Liver (tissue), 3 donors: ENCODE data around the gene LDB2.

ENCODE experiments used
- ATF3 ChIP-seq: IDR thresholded peaks from 2 replicates; pipeline ENCODE4 v1.6.1; 2016; ENCODE audit warnings: antibody characterized with exemption
- CTCF ChIP-seq: fragments of 150-350 bp; IDR thresholded peaks from 2 replicates; pipeline ENCODE4 v1.5.1; 2017; ENCODE audit warnings: improper control_type of control experiment, low read depth, low read length; ENCODE audit not compliant: missing input control
- EGR1 ChIP-seq, 2 donors: IDR thresholded peaks; 2 replicates each; pipeline ENCODE4 v1.6.1; 2016 to 2018; ENCODE audit warnings: antibody characterized with exemption in 2 of 2, low read depth in 2 of 2
- GABPA ChIP-seq, 2 donors: IDR thresholded peaks in 1 of 2; conservative IDR thresholded peaks in 1 of 2; 2 replicates each; pipeline ENCODE4 v1.6.1; 2016; ENCODE audit warnings: antibody characterized with exemption in 2 of 2, mild to moderate bottlenecking in 1 of 2, moderate library complexity in 1 of 2
- HNF4G ChIP-seq: IDR thresholded peaks from 2 replicates; pipeline ENCODE4 v1.6.1; 2016; ENCODE audit warnings: antibody characterized with exemption
- JUND ChIP-seq, 2 donors: IDR thresholded peaks; 2 replicates each; pipeline ENCODE4 v1.6.1; 2016; ENCODE audit warnings: antibody characterized with exemption in 2 of 2
- MAX ChIP-seq: IDR thresholded peaks from 2 replicates; pipeline ENCODE4 v1.6.1; 2016; ENCODE audit warnings: antibody characterized with exemption
- REST ChIP-seq: IDR thresholded peaks from 2 replicates; pipeline ENCODE4 v1.6.1; 2016; ENCODE audit warnings: antibody characterized with exemption, mild to moderate bottlenecking
- SP1 ChIP-seq: IDR thresholded peaks from 2 replicates; pipeline ENCODE4 v1.6.1; 2018; ENCODE audit warnings: antibody characterized with exemption, mild to moderate bottlenecking
- YY1 ChIP-seq: IDR thresholded peaks from 2 replicates; pipeline ENCODE4 v1.6.1; 2016; ENCODE audit warnings: antibody characterized with exemption, mild to moderate bottlenecking
- ZBTB33 ChIP-seq: IDR thresholded peaks from 2 replicates; pipeline ENCODE4 v1.6.1; 2016; ENCODE audit warnings: antibody characterized with exemption
- donor health status: healthy.
- donor health status: healthy.

GRCh38 chr4:16467061-16467460 lies 431.4 kb downstream of the LDB2 start:
- TF ChIP-seq CTCF (no peak), ATF3 (no peak), MAX (no peak), JUND (IDR thresholded peaks at IDR 0.05) (no peak), SP1 (no peak), ZBTB33 (no peak), REST (no peak), HNF4G (no peak), YY1 (no peak), GABPA (IDR thresholded peaks at IDR 0.05 in 1 of 2, conservative IDR thresholded peaks at IDR 0.05 in 1 of 2) (no peak), EGR1 (IDR thresholded peaks at IDR 0.05; ENCODE audit: low read depth in 2 of 2) (no peak)
